HG03442 (cell line): ENCODE data around the gene UBE2C.

Experiments
- ATAC-seq: cut with Tn5 transposase; IDR thresholded peaks from one replicate; pipeline ENCODE4 v1.9.1; 2021; ENCODE audit warnings: mild to moderate bottlenecking, moderate library complexity; ENCODE audit not compliant: unreplicated experiment

Gene UBE2C

GRCh38 chr20:45857114-45857881, 44.9 kb downstream of the UBE2C start, which contains the start of the genes ACOT8 and ZSWIM3:
Gene ACOT8 (minus strand): TSS chr20:45857392. CDS start chr20:45857315, 77 bp downstream.
Gene ZSWIM3 (plus strand): TSS chr20:45857614. CDS start chr20:45857826, 212 bp downstream.
- peak; percentile 96 for ATAC-seq

- no peak for ATAC-seq
Observed at GRCh38 chr20:45857882-45858216, 45.4 kb downstream of the UBE2C start.

- no peak for ATAC-seq
Observed at GRCh38 chr20:45859916-45860315, 47.5 kb downstream of the UBE2C start.

GRCh38 chr20:45860560-45861220, 48.2 kb downstream of the UBE2C start:
- no peak for ATAC-seq

GRCh38 chr20:45861221-45862075, 49.0 kb downstream of the UBE2C start:
- no peak for ATAC-seq

GRCh38 chr20:45863543-45864470, 51.4 kb downstream of the UBE2C start:
- ATAC-seq = no peak

GRCh38 chr20:45866454-45866853, 54.0 kb downstream of the UBE2C start:
- no peak for ATAC-seq
